Activated gamma-delta T cell treated with Interleukin-2 at 50 U/mL for 16 hours (primary cell): ENCODE data around the gene C11orf21.
A peak's percentile ranks its signal among the peaks of the same experiment; 100 is the strongest.

Experiments used
- DNase-seq: peaks from one replicate; pipeline ENCODE4 v3.0.0-alpha.2; 2020

The C11orf21 gene

GRCh38 chr11:2270322-2271076, 31.2 kb downstream of the C11orf21 start, which contains the start of gene ASCL2:
Gene ASCL2 (minus strand): TSS chr11:2270588. CDS start chr11:2270332, 256 bp downstream.
- DNase-seq, result no peak

- DNase-seq, result peak; percentile 40
Observed at GRCh38 chr11:2269601-2270321, 32.0 kb downstream of the C11orf21 start.

GRCh38 chr11:2268729-2269600, 32.8 kb downstream of the C11orf21 start:
- peak; percentile 38 for DNase-seq

GRCh38 chr11:2267851-2268728, 33.6 kb downstream of the C11orf21 start:
- no peak for DNase-seq

GRCh38 chr11:2267306-2267850, 34.3 kb downstream of the C11orf21 start:
- no peak for DNase-seq

GRCh38 chr11:2266586-2267305, 35.0 kb downstream of the C11orf21 start:
- no peak for DNase-seq

GRCh38 chr11:2265854-2266585, 35.7 kb downstream of the C11orf21 start:
- no peak for DNase-seq

GRCh38 chr11:2265396-2265795, 36.3 kb downstream of the C11orf21 start:
- no peak for DNase-seq

GRCh38 chr11:2264366-2265053, 37.2 kb downstream of the C11orf21 start:
- no peak for DNase-seq

GRCh38 chr11:2263724-2264360, 37.9 kb downstream of the C11orf21 start:
- DNase-seq, result no peak

- DNase-seq, result no peak
Observed at GRCh38 chr11:2263071-2263565, 38.6 kb downstream of the C11orf21 start.

GRCh38 chr11:2262301-2263070, 39.2 kb downstream of the C11orf21 start:
- no peak for DNase-seq

- no peak for DNase-seq
Observed at GRCh38 chr11:2261436-2262230, 40.1 kb downstream of the C11orf21 start.

- no peak for DNase-seq
Observed at GRCh38 chr11:2260491-2261364, 41.0 kb downstream of the C11orf21 start.

GRCh38 chr11:2259897-2260451, 41.7 kb downstream of the C11orf21 start:
- DNase-seq, result no peak

- no peak for DNase-seq
Observed at GRCh38 chr11:2259466-2259830, 42.3 kb downstream of the C11orf21 start.
